ENCODE measurements around the gene FAM53C.

DNA sequence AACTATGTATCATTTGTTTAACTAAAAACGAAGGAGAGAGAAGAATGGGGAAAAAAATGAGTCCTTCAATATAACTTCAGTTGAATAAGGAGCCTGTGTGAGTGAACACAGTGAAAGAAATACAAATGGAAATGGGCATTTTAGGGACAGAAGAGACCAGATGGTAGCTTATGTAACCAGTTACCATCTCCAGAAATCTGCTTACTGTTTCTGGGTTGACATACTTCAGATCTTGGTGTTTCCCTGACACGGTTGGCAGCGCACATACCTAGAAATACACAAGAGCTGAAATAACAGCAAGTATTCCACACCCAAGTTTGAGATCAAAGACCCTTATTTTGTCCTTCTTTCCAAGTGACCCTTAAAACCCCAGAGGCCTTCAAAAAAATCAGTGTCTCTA is 48.8 kb upstream of the FAM53C start:
- TF ChIP-seq POLR2AphosphoS5 (IDR thresholded peaks at IDR 0.05; ENCODE audit: low read depth, low read length) (no peak), TAF1 (IDR thresholded peaks at IDR 0.05; ENCODE audit: borderline replicate concordance, insufficient read depth, low read length) (no peak), REST (IDR thresholded peaks at IDR 0.05; ENCODE audit: insufficient read depth in 1 of 2, low read depth in 2 of 2, low read length in 2 of 2) (no peak)
